HCT116 (cell line): ENCODE data around the gene RECK. TPM values are rescaled to one million over a fixed set of nuclear protein-coding genes. Genes with fewer than 3 reads are reported as not detected.
A peak's percentile ranks its signal among the peaks of the same experiment; 100 is the strongest.

ENCODE experiments used
- ATAC-seq: fragments of 200-7000 bp; cut with Tn5 transposase; 2 replicates; pipeline ENCODE4 v1.9.1; 2020; ENCODE audit warnings: mild to moderate bottlenecking, moderate library complexity
- BruUV-seq: library from RNA; stranded (reverse); fragments of 400-500 nt; replicated peaks from 2 replicates; lab custom pipeline; 2021; lab: Mats Ljungman, UMichigan
- CTCF ChIA-PET: fragments of 300-600 bp; sonication (Branson Sonifier 250); formaldehyde crosslinking; loops from one replicate; lab custom pipeline; 2021; ENCODE audit warnings: antibody characterized with exemption; lab: Charles Lee
- POLR2A ChIA-PET: fragments of 300-600, 350-600 bp; sonication (Branson Sonifier 250); formaldehyde crosslinking; loops from one replicate; lab custom pipeline; 2021; ENCODE audit warnings: antibody characterized with exemption; lab: Charles Lee
- RAD21 ChIA-PET, 2 experiments: fragments of 300-600 bp; sonication (Branson Sonifier 250); formaldehyde crosslinking; loops; one replicate each; lab custom pipeline; 2023; ENCODE audit warnings: low total read pairs in 2 of 2; ENCODE audit not compliant: uncharacterized antibody in 2 of 2, unreplicated experiment in 2 of 2, low non-redundant PET in 1 of 2; lab: Charles Lee
- DNase-seq: peaks from one replicate; pipeline ENCODE4 v3.0.0-alpha.2; 2010; ENCODE audit warnings: low read depth, low spot score
- H2AFZ ChIP-seq: fragments of 200-600 bp; shearing (Covaris generic), sonication (generic); 2 replicates; pipeline ENCODE4 v1.6.1; 2017; ENCODE audit warnings: low read depth, mixed run types, mixed read lengths, antibody characterized with exemption, low read length; ENCODE audit not compliant: poor library complexity, severe bottlenecking
- H3K27ac ChIP-seq: 2 replicates; pipeline ENCODE4 v1.5.1; 2012; ENCODE audit warnings: low read depth, low read length
- H3K27me3 ChIP-seq: fragments of 200-600 bp; sonication (generic); 2 replicates; pipeline ENCODE4 v1.6.1; 2016; ENCODE audit warnings: mixed run types, low read length, mixed read lengths; ENCODE audit not compliant: insufficient read depth
- H3K36me3 ChIP-seq, 2 experiments: fragments of 200-500 bp in 1 of 2; fragments of 200-600 bp in 1 of 2; sonication (Bioruptor generic) in 1 of 2; sonication (generic) in 1 of 2; 2 replicates each; pipeline versions ENCODE4 v1.5.1 to v1.6.1; 2014 to 2016; ENCODE audit warnings: low read length in 2 of 2, inconsistent platforms in 1 of 2, mixed read lengths in 1 of 2, mixed run types in 1 of 2; ENCODE audit not compliant: insufficient read depth in 2 of 2, control insufficient read depth in 1 of 2
- H3K4me1 ChIP-seq, 2 experiments: fragments of 200-600 bp in 1 of 2; sonication (generic) in 1 of 2; 2 replicates each; pipeline versions ENCODE4 v1.5.1 to v1.6.1; 2012 to 2017; ENCODE audit warnings: low read length in 2 of 2, inconsistent platforms in 1 of 2, mild to moderate bottlenecking in 1 of 2, mixed read lengths in 1 of 2, mixed run types in 1 of 2, moderate library complexity in 1 of 2; ENCODE audit not compliant: insufficient read depth in 2 of 2, control insufficient read depth in 1 of 2
- H3K4me2 ChIP-seq: fragments of 200-600 bp; sonication (generic); 2 replicates; pipeline ENCODE4 v1.6.1; 2017; ENCODE audit warnings: mixed run types, low read length, mixed read lengths
- H3K4me3 ChIP-seq, 2 experiments: fragments of 200-600 bp in 1 of 2; sonication (generic) in 1 of 2; replicated peaks in 1 of 2; 2 replicates each; pipeline ENCODE4 v1.5.1; 2011 to 2016; ENCODE audit warnings: low read length in 2 of 2, control low read depth in 1 of 2, low read depth in 1 of 2, mild to moderate bottlenecking in 1 of 2, mixed read lengths in 1 of 2, mixed run types in 1 of 2
- H3K79me2 ChIP-seq: fragments of 200-600 bp; sonication (generic); 2 replicates; pipeline ENCODE4 v1.6.1; 2017; ENCODE audit warnings: mild to moderate bottlenecking, mixed run types, low read length, moderate library complexity, mixed read lengths; ENCODE audit not compliant: insufficient read depth
- H3K9ac ChIP-seq: fragments of 200-600 bp; sonication (generic); 2 replicates; pipeline ENCODE4 v1.6.1; 2016; ENCODE audit warnings: low read length, mixed read lengths
- H3K9me2 ChIP-seq: fragments of 200-600 bp; sonication (generic), shearing (Covaris generic); 2 replicates; pipeline ENCODE4 v1.6.1; 2017; ENCODE audit warnings: mixed run types, mild to moderate bottlenecking, moderate library complexity; ENCODE audit not compliant: insufficient read depth
- H3K9me3 ChIP-seq, 2 experiments: fragments of 200-500 bp in 1 of 2; fragments of 200-600 bp in 1 of 2; sonication (Bioruptor generic) in 1 of 2; sonication (generic) in 1 of 2; 2 replicates each; pipeline ENCODE4 v1.6.1; 2014 to 2017; ENCODE audit warnings: low read length in 2 of 2, mixed read lengths in 2 of 2, inconsistent platforms in 1 of 2, low read depth in 1 of 2, mild to moderate bottlenecking in 1 of 2, mixed run types in 1 of 2, moderate library complexity in 1 of 2; ENCODE audit not compliant: control insufficient read depth in 1 of 2, insufficient read depth in 1 of 2
- H4K20me1 ChIP-seq: fragments of 200-600 bp; sonication (generic), shearing (Covaris generic); 2 replicates; pipeline ENCODE4 v1.6.1; 2017; ENCODE audit warnings: mixed run types, mild to moderate bottlenecking, moderate library complexity; ENCODE audit not compliant: insufficient read depth
- CBX3 ChIP-seq: IDR thresholded peaks from 2 replicates; pipeline ENCODE4 v1.6.1; 2012; ENCODE audit warnings: low read depth
- EGR1 ChIP-seq: IDR thresholded peaks from 2 replicates; pipeline ENCODE4 v1.6.1; 2012; ENCODE audit warnings: low read depth
- ELF1 ChIP-seq: IDR thresholded peaks from 2 replicates; pipeline ENCODE4 v1.6.1; 2012; ENCODE audit warnings: low read depth, borderline replicate concordance
- EZH2phosphoT487 ChIP-seq: fragments of 200-600 bp; IDR thresholded peaks from 2 replicates; pipeline ENCODE4 v1.6.1; 2018; ENCODE audit warnings: antibody characterized with exemption, borderline replicate concordance
- FOSL1 ChIP-seq: IDR thresholded peaks from 2 replicates; pipeline ENCODE4 v1.6.1; 2012; ENCODE audit warnings: low read depth
- POLR2A ChIP-seq: IDR thresholded peaks from 2 replicates; pipeline ENCODE4 v1.7.0; 2011; ENCODE audit warnings: borderline replicate concordance; ENCODE audit not compliant: insufficient read depth, insufficient read length; ENCODE audit errors: extremely low read depth
- RAD21 ChIP-seq: IDR thresholded peaks from 2 replicates; pipeline ENCODE4 v1.6.1; 2012; ENCODE audit warnings: low read depth, mild to moderate bottlenecking
- REST ChIP-seq: IDR thresholded peaks from 2 replicates; pipeline ENCODE4 v1.6.1; 2012; ENCODE audit warnings: low read depth
- SIN3A ChIP-seq: IDR thresholded peaks from 2 replicates; pipeline ENCODE4 v1.6.1; 2012; ENCODE audit warnings: low read depth
- SRF ChIP-seq: IDR thresholded peaks from 2 replicates; pipeline ENCODE4 v1.6.1; 2012; ENCODE audit warnings: low read depth
- YY1 ChIP-seq: IDR thresholded peaks from 2 replicates; pipeline ENCODE4 v1.6.1; 2011; ENCODE audit warnings: low read length, low read depth, moderate library complexity, mild to moderate bottlenecking; ENCODE audit not compliant: insufficient replicate concordance; ENCODE audit errors: extremely low read depth
- ZBTB33 ChIP-seq: IDR thresholded peaks from 2 replicates; pipeline ENCODE4 v1.6.1; 2011; ENCODE audit warnings: mild to moderate bottlenecking, low read length, moderate library complexity; ENCODE audit not compliant: insufficient replicate concordance; ENCODE audit errors: extremely low read depth
- ZFX ChIP-seq: fragments of 450-650 bp; IDR thresholded peaks from 2 replicates; pipeline ENCODE4 v1.6.1; 2017
- ZNF274 ChIP-seq: fragments of 200-500 bp; sonication (Bioruptor generic); IDR thresholded peaks from 2 replicates; pipeline ENCODE4 v1.6.1; 2014; ENCODE audit warnings: mild to moderate bottlenecking, low read depth, low read length, inconsistent platforms
- intact Hi-C: fragments of 100-400 bp; cut with micrococcal nuclease; formaldehyde crosslinking; loops from 2 replicates; pipeline ENCODE4 v1.10.0; 2022
- total RNA-seq: library from RNA; stranded (reverse); gene quantifications from one replicate; pipeline ENCODE4 v1.2.1, GENCODE V29; 2021; ENCODE audit not compliant: unreplicated experiment
- TF ChIP-seq, protein P1 (sequence below): IDR thresholded peaks from 2 replicates; pipeline ENCODE4 v1.6.1; 2012
- TF ChIP-seq, protein P2 (sequence below): IDR thresholded peaks from 2 replicates; pipeline ENCODE4 v1.6.1; 2012
- TF ChIP-seq, protein P3 (sequence below), 3 experiments: fragments of 200-600 bp in 1 of 3; sonication (generic) in 1 of 3; IDR thresholded peaks in 2 of 3; conservative IDR thresholded peaks in 1 of 3; 2 replicates each; pipeline ENCODE4 v1.5.1; 2012 to 2017; ENCODE audit warnings: low read depth in 2 of 3, low read length in 2 of 3, antibody characterized with exemption in 1 of 3, borderline replicate concordance in 1 of 3, control low read depth in 1 of 3, mild to moderate bottlenecking in 1 of 3, mixed read lengths in 1 of 3, mixed run types in 1 of 3, moderate library complexity in 1 of 3; ENCODE audit not compliant: insufficient read depth in 1 of 3

RECK gene
- total RNA-seq, 1 experiment from 2014 or later = 3.8 TPM

GRCh38 chr9:36136894-36137391 is 100.2 kb downstream of the RECK start:
- Histone ChIP-seq H3K36me3 (no peaks in the 10 kb centered on the region), H3K4me1 (peaks cover 0 to 20% of the 10 kb centered on the region in 2 experiments; a peak in 1 of 4 replicates), H3K9me3 (no peaks in the 10 kb centered on the region), H3K79me2 (no peaks in the 10 kb centered on the region), H2AFZ (peak overlapping the region; percentile 26), H3K27me3 (no peaks in the 10 kb centered on the region), H3K4me3 (peak overlapping the region; percentile 58 to 72), H3K4me2 (peak overlapping the region; percentile 92), H3K27ac (peak overlapping the region; percentile 52; the same call in 1 of the 2 replicates), H3K9ac (peak overlapping the region; percentile 66), H4K20me1 (no peaks in the 10 kb centered on the region), H3K9me2 (no peaks in the 10 kb centered on the region)
- no peak for TF ChIP-seq ZNF274
- TF ChIP-seq RAD21 = no peak
- TF ChIP-seq, protein P1, sequence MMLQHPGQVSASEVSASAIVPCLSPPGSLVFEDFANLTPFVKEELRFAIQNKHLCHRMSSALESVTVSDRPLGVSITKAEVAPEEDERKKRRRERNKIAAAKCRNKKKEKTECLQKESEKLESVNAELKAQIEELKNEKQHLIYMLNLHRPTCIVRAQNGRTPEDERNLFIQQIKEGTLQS = no peak
- TF ChIP-seq SRF = no peak
- no peak for TF ChIP-seq EGR1
- no peak for TF ChIP-seq ELF1
- TF ChIP-seq, protein P2, sequence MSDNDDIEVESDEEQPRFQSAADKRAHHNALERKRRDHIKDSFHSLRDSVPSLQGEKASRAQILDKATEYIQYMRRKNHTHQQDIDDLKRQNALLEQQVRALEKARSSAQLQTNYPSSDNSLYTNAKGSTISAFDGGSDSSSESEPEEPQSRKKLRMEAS = no peak
- no peak for TF ChIP-seq SIN3A
- TF ChIP-seq YY1 = no peak
- TF ChIP-seq, protein P3, sequence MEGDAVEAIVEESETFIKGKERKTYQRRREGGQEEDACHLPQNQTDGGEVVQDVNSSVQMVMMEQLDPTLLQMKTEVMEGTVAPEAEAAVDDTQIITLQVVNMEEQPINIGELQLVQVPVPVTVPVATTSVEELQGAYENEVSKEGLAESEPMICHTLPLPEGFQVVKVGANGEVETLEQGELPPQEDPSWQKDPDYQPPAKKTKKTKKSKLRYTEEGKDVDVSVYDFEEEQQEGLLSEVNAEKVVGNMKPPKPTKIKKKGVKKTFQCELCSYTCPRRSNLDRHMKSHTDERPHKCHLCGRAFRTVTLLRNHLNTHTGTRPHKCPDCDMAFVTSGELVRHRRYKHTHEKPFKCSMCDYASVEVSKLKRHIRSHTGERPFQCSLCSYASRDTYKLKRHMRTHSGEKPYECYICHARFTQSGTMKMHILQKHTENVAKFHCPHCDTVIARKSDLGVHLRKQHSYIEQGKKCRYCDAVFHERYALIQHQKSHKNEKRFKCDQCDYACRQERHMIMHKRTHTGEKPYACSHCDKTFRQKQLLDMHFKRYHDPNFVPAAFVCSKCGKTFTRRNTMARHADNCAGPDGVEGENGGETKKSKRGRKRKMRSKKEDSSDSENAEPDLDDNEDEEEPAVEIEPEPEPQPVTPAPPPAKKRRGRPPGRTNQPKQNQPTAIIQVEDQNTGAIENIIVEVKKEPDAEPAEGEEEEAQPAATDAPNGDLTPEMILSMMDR (IDR thresholded peaks at IDR 0.05 in 2 of 3, conservative IDR thresholded peaks at IDR 0.05 in 1 of 3; ENCODE audit: borderline replicate concordance in 1 of 3, insufficient read depth in 1 of 3, low read depth in 2 of 3, low read length in 2 of 3) = no peak
- no peak for TF ChIP-seq POLR2A
- no peak for TF ChIP-seq ZFX
- TF ChIP-seq CBX3 = no peak
- no peak for TF ChIP-seq REST
- TF ChIP-seq ZBTB33 = no peak
- no peak for TF ChIP-seq FOSL1
- TF ChIP-seq EZH2phosphoT487 = no peak
- ATAC-seq = peak; percentile 4; the same call in 1 of the 2 replicates
- no TSS peak for BruUV-seq
- ChIA-PET CTCF (interaction anchor here (0.8 kb wide), 1 partner anchor 28 kb away, joined by 3 read pairs; no protein-coding TSS in a partner anchor), RAD21 (interaction anchor here in 1 of 2 experiments (0.5 kb wide), 1 partner anchor 268 kb away, joined by 3 read pairs; no protein-coding TSS in a partner anchor), POLR2A (interaction anchor here (1.6 kb wide), 1 partner anchor 53 kb away, joined by 3 read pairs; the partner anchor contains the start of gene CLTA)
- intact Hi-C loops = no loop called here
- DNase-seq = no peak
